K562 (cell line): ENCODE results near the gene TRPC4. TPM values are rescaled to one million over a fixed set of nuclear protein-coding genes. Genes with fewer than 3 reads are reported as not detected.

ENCODE experiments used
- ATAC-seq: fragments of 200-7000 bp; cut with Tn5 transposase; 3 replicates; pipeline ENCODE4 v1.9.1; 2020; ENCODE audit warnings: moderate library complexity
- BruUV-seq: library from RNA; stranded (reverse); fragments of 400-500 nt; replicated peaks from 2 replicates; lab custom pipeline; 2021; lab: Mats Ljungman, UMichigan
- CTCF ChIA-PET: fragments of 300-600 bp; formaldehyde crosslinking; extraction: SDS; loops from one replicate; lab custom pipeline; 2021; ENCODE audit warnings: low intra/inter-chr PET ratio; lab: Yijun Ruan, JAX
- POLR2A ChIA-PET: fragments of 300-600, 350-650 bp; sonication (Branson Sonifier 250); formaldehyde crosslinking; extraction: SDS; loops from one replicate; lab custom pipeline; 2021; ENCODE audit warnings: antibody characterized with exemption, inconsistent platforms; lab: Yijun Ruan, JAX
- DNase-seq, 4 experiments: peaks; one replicate each; pipeline versions ENCODE4 v3.0.0 to v3.0.0-alpha.2; 2011 to 2018; ENCODE audit warnings: low spot score in 3 of 4, mixed read lengths in 3 of 4; ENCODE audit errors: extremely low read depth in 1 of 4
- FAIRE-seq: peaks from 2 replicates; lab custom pipeline; 2011; peaks lifted over from hg19 to GRCh38; lab: Jason Lieb, UNC
- H2AFZ ChIP-seq: 2 replicates; pipeline ENCODE4 v1.6.0; 2011; ENCODE audit warnings: low read depth, low read length, control low read depth, inconsistent platforms
- H3K27ac ChIP-seq: fragments of 200-600 bp; 3 replicates; pipeline ENCODE4 v1.8.0; 2011; ENCODE audit warnings: low read depth, mild to moderate bottlenecking, control low read depth, inconsistent platforms, low read length, moderate library complexity, mixed read lengths; ENCODE audit errors: extremely low read depth
- H3K27me3 ChIP-seq, 2 experiments: fragments of 300-600 bp in 1 of 2; 2 replicates in 1 of 2; 3 replicates in 1 of 2; pipeline versions ENCODE4 v1.6.0 to v1.8.0; 2011; ENCODE audit warnings: inconsistent platforms in 2 of 2, low read length in 2 of 2, mild to moderate bottlenecking in 1 of 2, mixed read lengths in 1 of 2, moderate library complexity in 1 of 2; ENCODE audit not compliant: control insufficient read depth in 2 of 2, insufficient read depth in 2 of 2
- H3K36me3 ChIP-seq: fragments of 300-600 bp; 3 replicates; pipeline ENCODE4 v1.8.0; 2011; ENCODE audit warnings: mild to moderate bottlenecking, low read length, inconsistent platforms; ENCODE audit not compliant: control insufficient read depth, insufficient read depth
- H3K4me1 ChIP-seq, 2 experiments: fragments of 200-600 bp in 1 of 2; replicated peaks in 1 of 2; 2 replicates in 1 of 2; 3 replicates in 1 of 2; pipeline versions ENCODE4 v1.5.1 to v1.8.0; 2011; ENCODE audit warnings: inconsistent platforms in 2 of 2, low read length in 2 of 2, mild to moderate bottlenecking in 1 of 2, mixed read lengths in 1 of 2, moderate library complexity in 1 of 2; ENCODE audit not compliant: control insufficient read depth in 2 of 2, insufficient read depth in 2 of 2
- H3K4me2 ChIP-seq: 2 replicates; pipeline ENCODE4 v1.6.1; 2011; ENCODE audit warnings: low read length, control low read depth, inconsistent platforms, mixed read lengths; ENCODE audit not compliant: insufficient read depth
- H3K4me3 ChIP-seq: fragments of 200-600 bp; sonication (generic), shearing (Covaris generic); 2 replicates; pipeline ENCODE4 v1.5.1; 2016; ENCODE audit warnings: control low read depth, inconsistent platforms
- H3K79me2 ChIP-seq: fragments of 200-600 bp; 3 replicates; pipeline ENCODE4 v1.8.0; 2011; ENCODE audit warnings: low read length, inconsistent platforms; ENCODE audit not compliant: control insufficient read depth, insufficient read depth
- H3K9ac ChIP-seq, 2 experiments: 2 replicates each; pipeline versions ENCODE4 v1.6.0 to v1.6.1; 2011; ENCODE audit warnings: low read depth in 2 of 2, low read length in 2 of 2, control low read depth in 1 of 2, inconsistent platforms in 1 of 2, mild to moderate bottlenecking in 1 of 2, mixed read lengths in 1 of 2; ENCODE audit not compliant: insufficient read depth in 1 of 2
- H3K9me1 ChIP-seq: one replicate; pipeline ENCODE4 v1.6.0; 2011; ENCODE audit warnings: inconsistent platforms, mild to moderate bottlenecking, low read length, moderate library complexity; ENCODE audit not compliant: control insufficient read depth, insufficient read depth
- H3K9me3 ChIP-seq: replicated peaks from 2 replicates; pipeline ENCODE4 v1.5.1; 2011; ENCODE audit warnings: low read depth, low read length, inconsistent platforms; ENCODE audit not compliant: control insufficient read depth, insufficient read depth
- H4K20me1 ChIP-seq: replicated peaks from 2 replicates; pipeline ENCODE4 v1.6.1; 2011; ENCODE audit warnings: low read length, inconsistent platforms, mixed read lengths; ENCODE audit not compliant: control insufficient read depth, insufficient read depth
- ETS2 ChIP-seq: IDR thresholded peaks from 2 replicates; pipeline ENCODE4 v1.6.1; 2016; ENCODE audit warnings: borderline replicate concordance, missing genetic modification characterization, mild to moderate bottlenecking, moderate library complexity, missing compliant biosample characterization; ENCODE audit not compliant: poor library complexity, severe bottlenecking
- NR2C2 ChIP-seq, 2 experiments: fragments of 200-800 bp in 1 of 2; sonication (Bioruptor generic) in 1 of 2; sonication (generic) in 1 of 2; formaldehyde crosslinking in 1 of 2; IDR thresholded peaks; 2 replicates each; pipeline versions ENCODE4 v1.6.1 to v1.8.0; 2016 to 2022; ENCODE audit warnings: mild to moderate bottlenecking in 1 of 2, missing compliant biosample characterization in 1 of 2, missing genetic modification characterization in 1 of 2, missing genetic modification reagents in 1 of 2
- ZNF764 ChIP-seq: fragments of 250-450 bp; sonication (Bioruptor Pico); IDR thresholded peaks from 2 replicates; pipeline ENCODE4 v1.4.0; 2020; ENCODE audit warnings: low read depth, mild to moderate bottlenecking, moderate library complexity
- WGBS: fragments of 100-300 bp; shearing (Covaris generic); methylation state at CpG from one replicate; pipeline ENCODE4 v1.1.6; 2016; ENCODE audit warnings: low coverage, mixed read lengths; ENCODE audit not compliant: insufficient coverage; ENCODE audit errors: missing lambda C conversion rate; 5-methylcytosine and 5-hydroxymethylcytosine counted together
- in situ Hi-C: fragments of 300-500 bp; cut with MboI; formaldehyde crosslinking; loops from 4 replicates; pipeline ENCODE4 v1.15.0; 2018; ENCODE audit warnings: inconsistent platforms, mixed read lengths
- intact Hi-C: fragments of 100-400 bp; cut with micrococcal nuclease; formaldehyde crosslinking; loops from 2 replicates; pipeline ENCODE4 v1.14.2; 2022
- polyA plus RNA-seq, 8 experiments: library from polyadenylated mRNA; depleted of rRNA in 4 of 8; stranded (reverse) in 5 of 8; unstranded in 3 of 8; fragments of >200 nt; fragmentation: Nextera tagmentation in 2 of 8; fragmentation: Illumina TruSeq in 1 of 8; extraction: Ambion mirVana in 2 of 8; extraction: Trizol in 1 of 8; gene quantifications; 2 replicates each; pipeline versions ENCODE4 v1.2.1 to v1.2.3, GENCODE V29; 2011 to 2014; ENCODE audit warnings: inconsistent platforms in 1 of 8, missing spikeins in 1 of 8
- total RNA-seq, 7 experiments: library from RNA; depleted of rRNA in 6 of 7; stranded (reverse); fragments of >200 nt in 6 of 7; fragmentation: Illumina TruSeq in 2 of 7; extraction: Trizol in 2 of 7; gene quantifications; 2 replicates each; pipeline versions ENCODE4 v1.2.1 to v1.2.3, GENCODE V29; 2011 to 2021; ENCODE audit warnings: low replicate concordance in 1 of 7
- TF ChIP-seq, protein P1 (sequence below): fragments of 200-400 bp; formaldehyde crosslinking; IDR thresholded peaks from 2 replicates; pipeline ENCODE4 v1.6.1; 2017; ENCODE audit warnings: mild to moderate bottlenecking, low read depth, low read length, moderate library complexity
- TF ChIP-seq, protein P2 (sequence below): fragments of 250-450 bp; sonication (Bioruptor Pico); IDR thresholded peaks from 2 replicates; pipeline ENCODE4 v1.5.0; 2020; ENCODE audit warnings: mild to moderate bottlenecking, borderline replicate concordance
- TF ChIP-seq, protein P3 (sequence below): IDR thresholded peaks from 2 replicates; pipeline ENCODE4 v1.6.1; 2011; ENCODE audit not compliant: insufficient read length; ENCODE audit errors: extremely low read depth

Gene TRPC4
- total and polyA plus RNA-seq, 9 of the 15 experiments (the other 6 are each of a cell fraction or from before 2014, with no cell fraction given), result 0.03 to 0.04 TPM; not detected in 7

DNA sequence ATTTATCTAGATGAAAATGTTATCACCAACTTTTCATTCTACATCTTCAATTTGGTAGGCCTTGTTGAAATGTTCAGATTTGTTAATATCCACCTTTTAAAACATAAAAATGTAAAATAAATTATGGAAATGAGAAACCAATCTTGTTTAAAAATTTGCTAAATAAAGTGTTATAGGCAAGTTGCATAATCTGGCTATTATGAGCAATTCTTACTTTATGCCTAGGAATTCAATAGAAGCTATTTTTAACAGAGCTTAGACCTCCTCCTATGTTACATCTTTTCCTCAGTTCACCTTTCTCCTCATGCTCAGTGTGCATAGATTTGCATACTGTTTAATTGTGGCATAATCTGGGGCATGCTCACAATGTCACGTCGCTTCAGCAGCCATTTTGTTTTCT is 183.1 kb downstream of the TRPC4 start:
- Histone ChIP-seq H3K9me1 (no peaks in the 10 kb centered on the region), H3K4me3 (no peak overlapping the region), H3K36me3 (no peaks in the 10 kb centered on the region), H3K27me3 (no peaks in the 10 kb centered on the region), H3K4me2 (no peak overlapping the region), H2AFZ (no peak overlapping the region), H3K9me3 (no peaks in the 10 kb centered on the region), H3K79me2 (no peaks in the 10 kb centered on the region), H3K27ac (no peak overlapping the region), H4K20me1 (no peaks in the 10 kb centered on the region), H3K9ac (no peak overlapping the region), H3K4me1 (no peaks in the 10 kb centered on the region)
- ChIA-PET POLR2A (no interaction called here), CTCF (no interaction called here)
- TF ChIP-seq, protein P1, sequence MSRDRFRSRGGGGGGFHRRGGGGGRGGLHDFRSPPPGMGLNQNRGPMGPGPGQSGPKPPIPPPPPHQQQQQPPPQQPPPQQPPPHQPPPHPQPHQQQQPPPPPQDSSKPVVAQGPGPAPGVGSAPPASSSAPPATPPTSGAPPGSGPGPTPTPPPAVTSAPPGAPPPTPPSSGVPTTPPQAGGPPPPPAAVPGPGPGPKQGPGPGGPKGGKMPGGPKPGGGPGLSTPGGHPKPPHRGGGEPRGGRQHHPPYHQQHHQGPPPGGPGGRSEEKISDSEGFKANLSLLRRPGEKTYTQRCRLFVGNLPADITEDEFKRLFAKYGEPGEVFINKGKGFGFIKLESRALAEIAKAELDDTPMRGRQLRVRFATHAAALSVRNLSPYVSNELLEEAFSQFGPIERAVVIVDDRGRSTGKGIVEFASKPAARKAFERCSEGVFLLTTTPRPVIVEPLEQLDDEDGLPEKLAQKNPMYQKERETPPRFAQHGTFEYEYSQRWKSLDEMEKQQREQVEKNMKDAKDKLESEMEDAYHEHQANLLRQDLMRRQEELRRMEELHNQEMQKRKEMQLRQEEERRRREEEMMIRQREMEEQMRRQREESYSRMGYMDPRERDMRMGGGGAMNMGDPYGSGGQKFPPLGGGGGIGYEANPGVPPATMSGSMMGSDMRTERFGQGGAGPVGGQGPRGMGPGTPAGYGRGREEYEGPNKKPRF, result no peak
- TF ChIP-seq ETS2 (tag), result no peak
- TF ChIP-seq, protein P2, sequence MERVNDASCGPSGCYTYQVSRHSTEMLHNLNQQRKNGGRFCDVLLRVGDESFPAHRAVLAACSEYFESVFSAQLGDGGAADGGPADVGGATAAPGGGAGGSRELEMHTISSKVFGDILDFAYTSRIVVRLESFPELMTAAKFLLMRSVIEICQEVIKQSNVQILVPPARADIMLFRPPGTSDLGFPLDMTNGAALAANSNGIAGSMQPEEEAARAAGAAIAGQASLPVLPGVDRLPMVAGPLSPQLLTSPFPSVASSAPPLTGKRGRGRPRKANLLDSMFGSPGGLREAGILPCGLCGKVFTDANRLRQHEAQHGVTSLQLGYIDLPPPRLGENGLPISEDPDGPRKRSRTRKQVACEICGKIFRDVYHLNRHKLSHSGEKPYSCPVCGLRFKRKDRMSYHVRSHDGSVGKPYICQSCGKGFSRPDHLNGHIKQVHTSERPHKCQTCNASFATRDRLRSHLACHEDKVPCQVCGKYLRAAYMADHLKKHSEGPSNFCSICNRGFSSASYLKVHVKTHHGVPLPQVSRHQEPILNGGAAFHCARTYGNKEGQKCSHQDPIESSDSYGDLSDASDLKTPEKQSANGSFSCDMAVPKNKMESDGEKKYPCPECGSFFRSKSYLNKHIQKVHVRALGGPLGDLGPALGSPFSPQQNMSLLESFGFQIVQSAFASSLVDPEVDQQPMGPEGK (CRISPR knock-in tag), result no peak
- no peak for TF ChIP-seq ZNF764 (CRISPR knock-in tag)
- TF ChIP-seq NR2C2 (CRISPR knock-in tag; IDR thresholded peaks at IDR 0.05), result no peak
- TF ChIP-seq NR2C2 (tag; IDR thresholded peaks at IDR 0.05), result no peak
- TF ChIP-seq, protein P3, sequence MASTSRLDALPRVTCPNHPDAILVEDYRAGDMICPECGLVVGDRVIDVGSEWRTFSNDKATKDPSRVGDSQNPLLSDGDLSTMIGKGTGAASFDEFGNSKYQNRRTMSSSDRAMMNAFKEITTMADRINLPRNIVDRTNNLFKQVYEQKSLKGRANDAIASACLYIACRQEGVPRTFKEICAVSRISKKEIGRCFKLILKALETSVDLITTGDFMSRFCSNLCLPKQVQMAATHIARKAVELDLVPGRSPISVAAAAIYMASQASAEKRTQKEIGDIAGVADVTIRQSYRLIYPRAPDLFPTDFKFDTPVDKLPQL, result no peak
- no peak for ATAC-seq
- intact Hi-C loops (no loop called here), in situ Hi-C loops (no loop called here)
- no peak for FAIRE-seq
- 0% methylated on average over 2 of the region's 2 CpGs for WGBS
- BruUV-seq, result no TSS peak
- DNase-seq, result no peak
